Right lobe of liver (tissue), 6 donors: ENCODE results near the gene CFL1. TPM values are rescaled to one million over a fixed set of nuclear protein-coding genes. Genes with fewer than 3 reads are reported as not detected.

Experiments
- ATAC-seq, 4 donors: fragments of 200-7000 bp; cut with Tn5 transposase; one replicate each; pipeline ENCODE4 v1.9.1; 2020; ENCODE audit warnings: mild to moderate bottlenecking in 4 of 4, moderate library complexity in 4 of 4
- DNase-seq, 3 donors: peaks; one replicate each; pipeline ENCODE4 v3.0.0-alpha.2; 2020
- H3K27ac ChIP-seq, 3 donors: fragments of 200-600 bp; one replicate each; pipeline ENCODE4 v1.8.0; 2022
- H3K27me3 ChIP-seq, 2 donors: fragments of 200-600 bp; one replicate each; pipeline ENCODE4 v1.8.0; 2022
- H3K36me3 ChIP-seq, 4 donors: fragments of 200-600 bp; sonication (generic) in 1 of 4; one replicate each; pipeline versions ENCODE4 v1.5.1 to v1.8.0; 2017 to 2022; ENCODE audit warnings: control low read depth in 1 of 4
- H3K4me1 ChIP-seq, 4 donors: fragments of 200-600 bp; sonication (generic) in 1 of 4; one replicate each; pipeline versions ENCODE4 v1.5.1 to v1.8.0; 2017 to 2022; ENCODE audit warnings: control low read depth in 1 of 4
- H3K4me3 ChIP-seq, 3 donors: fragments of 200-600 bp; one replicate each; pipeline ENCODE4 v1.8.0; 2022
- H3K9me3 ChIP-seq, 4 donors: fragments of 200-600 bp; sonication (generic) in 1 of 4; one replicate each; pipeline versions ENCODE4 v1.5.1 to v1.8.0; 2017 to 2022; ENCODE audit warnings: control low read depth in 1 of 4
- POLR2A ChIP-seq: fragments of 450-650 bp; IDR thresholded peaks from one replicate; pipeline ENCODE4 v1.6.1; 2017; ENCODE audit warnings: antibody characterized with exemption, mild to moderate bottlenecking
- WGBS: methylation state at CpG from one replicate; pipeline ENCODE4 v1.1.6; 2018; ENCODE audit warnings: low coverage, low lambda C conversion rate; ENCODE audit not compliant: insufficient coverage; ENCODE audit errors: missing lambda C conversion rate; 5-methylcytosine and 5-hydroxymethylcytosine counted together
- intact Hi-C, 2 donors: fragments of 100-400 bp; cut with DNase I; formaldehyde crosslinking; loops; one replicate each; pipeline versions ENCODE4 v1.11.2 to v1.14.1; 2022
- total RNA-seq, 6 experiments: library from RNA; depleted of rRNA in 2 of 6; stranded (reverse); fragments of >200 nt in 2 of 6; fragmentation: NEBNext Ultra II Directional in 3 of 6; extraction: Animal tissue kit (Norgen Biotek cat#: 25700) in 3 of 6; gene quantifications; one replicate each; pipeline versions ENCODE4 v1.1.0 to v1.2.4, GENCODE V29; 2016 to 2023
- TF ChIP-seq, protein P1 (sequence below), 4 donors: fragments of 200-600 bp in 3 of 4; fragments of 450-650 bp in 1 of 4; IDR thresholded peaks; one replicate each; pipeline versions ENCODE4 v1.5.1 to v1.8.0; 2016 to 2022; ENCODE audit warnings: antibody characterized with exemption in 4 of 4, mild to moderate bottlenecking in 2 of 4
- donor health status: DM: no; HTN: yes; CAD: no.
- donor health status: DM: no; HTN: no; CAD: no.
- donor health status: DM: no; HTN: no; CAD: no.
- donor health status: DM: no; HTN: yes; CAD: no.
- donor health status: DM: no; HTN: yes; CAD: no.

Gene CFL1
- total RNA-seq, 6 experiments from 2014 or later = 219 to 503 (median 313) TPM

DNA sequence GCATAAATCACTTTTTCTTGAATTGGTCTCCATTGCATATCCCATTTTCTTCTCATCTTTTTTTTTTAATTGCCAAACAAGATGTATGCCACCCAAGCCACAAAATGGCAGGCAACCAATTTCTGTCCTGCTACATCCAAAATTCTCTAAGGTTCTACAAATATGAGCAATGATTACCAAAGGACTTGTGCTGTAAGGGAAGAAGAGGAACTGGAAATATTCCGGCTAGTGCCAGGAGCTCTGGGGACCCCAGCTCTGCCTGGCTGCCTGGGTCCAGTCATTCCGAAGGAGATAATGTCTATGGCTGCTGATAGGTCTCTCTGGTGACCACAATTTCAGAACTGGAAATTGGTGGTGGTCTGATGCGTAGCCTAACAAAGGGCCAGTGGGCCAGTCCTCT is 41.3 kb downstream of the CFL1 start:
- Histone ChIP-seq H3K9me3 (no peaks in the 10 kb centered on the region), H3K27ac (no peak overlapping the region), H3K4me3 (no peak overlapping the region), H3K27me3 (no peaks in the 10 kb centered on the region), H3K36me3 (no peaks in the 10 kb centered on the region), H3K4me1 (no peaks in the 10 kb centered on the region)
- intact Hi-C loops = loop anchor here (5.0 to 10.0 kb wide), 3 partner anchors 102 to 192 kb away; partner anchors contain the start of gene KAT5 (in 2 of the 2)
- DNase-seq (no peak), ATAC-seq (no peak)
- TF ChIP-seq, protein P1, sequence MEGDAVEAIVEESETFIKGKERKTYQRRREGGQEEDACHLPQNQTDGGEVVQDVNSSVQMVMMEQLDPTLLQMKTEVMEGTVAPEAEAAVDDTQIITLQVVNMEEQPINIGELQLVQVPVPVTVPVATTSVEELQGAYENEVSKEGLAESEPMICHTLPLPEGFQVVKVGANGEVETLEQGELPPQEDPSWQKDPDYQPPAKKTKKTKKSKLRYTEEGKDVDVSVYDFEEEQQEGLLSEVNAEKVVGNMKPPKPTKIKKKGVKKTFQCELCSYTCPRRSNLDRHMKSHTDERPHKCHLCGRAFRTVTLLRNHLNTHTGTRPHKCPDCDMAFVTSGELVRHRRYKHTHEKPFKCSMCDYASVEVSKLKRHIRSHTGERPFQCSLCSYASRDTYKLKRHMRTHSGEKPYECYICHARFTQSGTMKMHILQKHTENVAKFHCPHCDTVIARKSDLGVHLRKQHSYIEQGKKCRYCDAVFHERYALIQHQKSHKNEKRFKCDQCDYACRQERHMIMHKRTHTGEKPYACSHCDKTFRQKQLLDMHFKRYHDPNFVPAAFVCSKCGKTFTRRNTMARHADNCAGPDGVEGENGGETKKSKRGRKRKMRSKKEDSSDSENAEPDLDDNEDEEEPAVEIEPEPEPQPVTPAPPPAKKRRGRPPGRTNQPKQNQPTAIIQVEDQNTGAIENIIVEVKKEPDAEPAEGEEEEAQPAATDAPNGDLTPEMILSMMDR (IDR thresholded peaks at IDR 0.05) = no peak
- no peak for TF ChIP-seq POLR2A
- WGBS = 65% methylated on average over 2 of the region's 3 CpGs

DNA sequence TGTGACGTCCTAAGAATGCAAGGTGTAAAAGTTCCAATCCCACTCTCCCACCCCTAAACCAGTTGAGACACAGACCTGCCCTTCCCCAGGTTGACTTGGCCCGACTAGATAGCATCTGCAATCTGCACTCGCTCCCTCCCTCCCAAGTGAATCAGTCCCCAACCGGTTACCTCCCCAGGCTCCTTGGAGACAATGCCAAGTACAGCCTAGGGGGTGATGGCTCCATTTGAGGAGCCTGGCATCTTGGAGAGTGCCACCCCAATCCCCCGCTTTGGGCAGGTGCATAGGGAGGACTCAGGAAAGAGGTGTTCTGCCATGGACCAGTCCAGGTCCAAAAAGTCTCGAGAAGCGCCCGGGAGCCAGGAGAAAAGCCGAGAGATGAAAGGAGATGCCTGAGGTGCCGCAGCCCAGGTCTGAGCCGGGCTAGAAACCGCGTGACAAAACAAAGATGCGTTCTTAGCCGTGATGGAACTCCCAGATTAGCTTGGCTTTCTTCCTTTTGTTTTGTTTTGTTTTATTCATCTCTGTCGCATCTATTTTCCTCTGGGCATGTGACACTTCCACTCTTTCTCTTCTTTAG is 42.9 kb downstream of the CFL1 start:
- no peak overlapping the region for H3K4me3 ChIP-seq
- no peak overlapping the region for H3K27ac ChIP-seq
- no peaks in the 10 kb centered on the region for H3K36me3 ChIP-seq
- H3K4me1 ChIP-seq = no peaks in the 10 kb centered on the region
- TF ChIP-seq POLR2A = no peak
- TF ChIP-seq, protein P1 (IDR thresholded peaks at IDR 0.05) = no peak
- 99% methylated on average over 9 of the region's 16 CpGs for WGBS
- no peaks in the 10 kb centered on the region for H3K9me3 ChIP-seq
- intact Hi-C loops = loop anchor here (5.0 to 10.0 kb wide), 3 partner anchors 100 to 190 kb away; partner anchors contain the start of gene KAT5 (in 2 of the 2)
- DNase-seq (no peak), ATAC-seq (no peak)
- no peaks in the 10 kb centered on the region for H3K27me3 ChIP-seq

DNA sequence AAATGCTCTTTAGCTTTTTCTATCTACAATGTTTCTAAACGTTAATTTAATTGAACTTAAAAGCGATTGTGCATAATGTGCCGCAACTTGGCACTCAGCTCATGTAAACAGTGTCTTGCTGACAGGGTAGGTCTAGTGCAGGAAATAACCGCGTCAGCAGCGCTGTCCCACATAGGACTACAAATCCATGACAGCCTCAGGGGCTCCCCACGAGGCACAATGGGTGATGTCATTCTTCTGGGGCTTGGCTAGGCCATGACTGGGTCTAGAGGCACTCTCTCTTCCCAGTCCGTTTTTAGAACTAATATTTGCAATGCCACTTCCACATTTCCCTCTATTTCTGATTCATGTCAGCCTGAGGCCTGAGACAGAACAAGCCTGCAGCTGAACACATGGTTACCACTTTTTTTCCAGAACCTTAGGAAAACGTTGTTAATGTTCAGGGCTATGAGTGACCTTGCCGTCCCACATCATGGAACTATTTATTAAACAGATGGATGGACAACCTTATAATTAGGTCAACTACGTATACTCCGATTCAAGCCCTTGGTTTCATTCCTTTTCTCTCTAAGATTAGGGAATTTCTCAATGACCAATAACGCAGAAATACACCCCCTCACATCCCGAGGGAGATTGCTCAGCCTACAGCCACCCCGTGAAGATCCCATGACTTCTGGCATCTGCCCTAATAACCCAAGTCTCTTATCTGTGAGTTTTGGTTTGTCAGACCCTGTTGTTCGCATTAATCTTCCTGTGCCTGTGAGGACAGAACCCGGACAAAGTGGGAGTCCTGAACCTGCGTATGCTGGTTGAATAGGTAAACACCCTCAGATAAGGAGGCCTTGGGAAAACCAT is 43.6 kb downstream of the CFL1 start:
- no peak overlapping the region for H3K27ac ChIP-seq
- intact Hi-C loops = loop anchor here in 1 of 2 donors (10.0 kb wide), 2 partner anchors 100 to 190 kb away; partner anchors contain the start of gene KAT5
- H3K27me3 ChIP-seq = no peaks in the 10 kb centered on the region
- no peaks in the 10 kb centered on the region for H3K9me3 ChIP-seq
- ATAC-seq (peak in 2 of 4 donors; percentile 11 to 36), DNase-seq (peak in 1 of 3 donors; percentile 41)
- H3K4me3 ChIP-seq = no peak overlapping the region
- 51% methylated on average over 15 of the region's 18 CpGs for WGBS
- TF ChIP-seq, protein P1 (IDR thresholded peaks at IDR 0.05) = no peak
- TF ChIP-seq POLR2A = no peak
- no peaks in the 10 kb centered on the region for H3K36me3 ChIP-seq
- H3K4me1 ChIP-seq = no peaks in the 10 kb centered on the region

DNA sequence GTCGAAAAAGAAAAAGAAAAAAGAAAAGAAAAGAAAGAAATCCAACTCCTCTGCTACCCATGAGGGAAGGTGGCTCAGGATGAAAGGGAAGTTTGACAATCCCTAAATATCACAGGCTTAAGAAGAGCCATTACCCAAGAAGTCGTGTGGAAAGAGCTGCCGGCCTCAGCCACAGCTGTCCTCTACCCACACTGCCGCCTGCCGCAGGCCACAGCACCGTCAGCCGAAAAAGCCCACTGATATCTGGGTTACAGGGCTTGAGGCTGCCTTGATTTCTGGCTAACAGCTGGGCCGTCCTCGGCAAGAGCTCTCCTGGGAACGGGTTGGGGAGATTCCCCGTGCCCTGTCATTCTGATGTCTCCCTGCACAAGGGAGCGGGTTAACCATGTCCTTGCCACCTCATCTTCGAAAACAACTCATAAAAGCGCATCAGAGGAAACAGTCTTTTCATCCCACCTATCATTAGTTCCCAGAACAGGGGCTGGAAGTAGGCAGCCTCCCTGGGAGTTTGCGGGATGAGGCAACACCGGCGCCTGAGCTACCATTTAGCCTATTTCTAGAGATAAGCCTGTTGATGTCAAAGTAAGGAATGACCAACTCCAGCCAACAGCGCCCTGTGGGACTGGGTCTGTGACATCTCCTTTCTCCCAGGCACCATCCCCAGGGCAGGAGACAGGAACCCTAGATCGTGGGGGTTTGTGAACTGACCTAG is 46.1 kb downstream of the CFL1 start:
- Histone ChIP-seq H3K4me1 (no peaks in the 10 kb centered on the region), H3K27ac (no peak overlapping the region), H3K27me3 (no peaks in the 10 kb centered on the region), H3K4me3 (no peak overlapping the region), H3K36me3 (no peaks in the 10 kb centered on the region), H3K9me3 (no peaks in the 10 kb centered on the region)
- intact Hi-C loops = loop anchor here in 1 of 2 donors (10.0 kb wide), 2 partner anchors 97 to 187 kb away; partner anchors contain the start of gene KAT5
- WGBS = 46% methylated on average over 9 of the region's 19 CpGs
- TF ChIP-seq, protein P1 (IDR thresholded peaks at IDR 0.05) = no peak
- TF ChIP-seq POLR2A = no peak
- DNase-seq (peak in 1 of 3 donors; percentile 40), ATAC-seq (no peak)
